Smooth muscle cell (in vitro differentiated cells): ENCODE measurements around the gene NSD2. TPM values are rescaled to one million over a fixed set of nuclear protein-coding genes. Genes with fewer than 3 reads are reported as not detected.

ENCODE experiments used
- DNase-seq: peaks from one replicate; lab custom pipeline; 2025; ENCODE audit not compliant: unreplicated experiment; lab: John Stamatoyannopoulos, UW
- H2AFZ ChIP-seq: fragments of 200-600 bp; sonication (generic); 2 replicates; pipeline ENCODE4 v1.6.0; 2016; ENCODE audit warnings: antibody characterized with exemption, low read depth, mild to moderate bottlenecking
- H3F3A ChIP-seq: fragments of 200-600 bp; sonication (generic); 2 replicates; pipeline ENCODE4 v1.6.0; 2017; ENCODE audit warnings: antibody characterized with exemption, low read depth
- H3K27ac ChIP-seq: fragments of 200-600 bp; sonication (generic); 2 replicates; pipeline ENCODE4 v1.5.1; 2016; ENCODE audit warnings: low read depth, mild to moderate bottlenecking
- H3K27me3 ChIP-seq: fragments of 200-600 bp; sonication (generic); 2 replicates; pipeline ENCODE4 v1.6.1; 2016; ENCODE audit warnings: low read depth, mild to moderate bottlenecking
- H3K36me3 ChIP-seq: fragments of 200-600 bp; sonication (generic); 2 replicates; pipeline ENCODE4 v1.5.1; 2016; ENCODE audit warnings: low read depth
- H3K4me1 ChIP-seq: fragments of 200-600 bp; sonication (generic); 2 replicates; pipeline ENCODE4 v1.5.1; 2016; ENCODE audit warnings: low read depth
- H3K4me2 ChIP-seq: fragments of 200-600 bp; sonication (generic); 2 replicates; pipeline ENCODE4 v1.6.0; 2016; ENCODE audit warnings: mild to moderate bottlenecking
- H3K4me3 ChIP-seq: fragments of 200-600 bp; sonication (generic); 2 replicates; pipeline ENCODE4 v1.5.1; 2016; ENCODE audit warnings: mild to moderate bottlenecking
- H3K79me2 ChIP-seq: fragments of 200-600 bp; sonication (generic); 2 replicates; pipeline ENCODE4 v1.6.0; 2016; ENCODE audit warnings: low read depth, mild to moderate bottlenecking
- H3K9ac ChIP-seq: fragments of 200-600 bp; sonication (generic); 2 replicates; pipeline ENCODE4 v1.6.0; 2016; ENCODE audit warnings: low read depth
- H3K9me3 ChIP-seq: fragments of 200-600 bp; sonication (generic); replicated peaks from 2 replicates; pipeline ENCODE4 v1.5.1; 2016; ENCODE audit warnings: low read depth
- H4K20me1 ChIP-seq: fragments of 200-600 bp; sonication (generic); 2 replicates; pipeline ENCODE4 v1.6.0; 2016; ENCODE audit warnings: low read depth
- CTCF ChIP-seq: fragments of 200-600 bp; sonication (generic); IDR thresholded peaks from 2 replicates; pipeline ENCODE4 v1.5.1; 2017; ENCODE audit warnings: borderline replicate concordance, mild to moderate bottlenecking, antibody characterized with exemption; ENCODE audit not compliant: insufficient read depth, poor library complexity, severe bottlenecking
- WGBS: methylation state at CpG from one replicate; pipeline ENCODE4 v1.1.7; 2016; ENCODE audit warnings: low lambda C conversion rate; 5-methylcytosine and 5-hydroxymethylcytosine counted together
- polyA plus RNA-seq: library from polyadenylated mRNA; unstranded; fragments of >200 nt; fragmentation: Nextera tagmentation; extraction: Ambion mirVana; gene quantifications from 2 replicates; pipeline ENCODE4 v1.2.1, GENCODE V29; 2016
- total RNA-seq: library from RNA; depleted of rRNA; stranded (reverse); fragments of >200 nt; gene quantifications from 2 replicates; pipeline ENCODE4 v1.2.3, GENCODE V29; 2014

Gene NSD2
- total and polyA plus RNA-seq, 2 experiments from 2014 or later, result 13.0 to 15.0 TPM

GRCh38 chr4:1948892-1949436 lies 77.8 kb downstream of the NSD2 start:
- no peak overlapping the region for H3K9ac ChIP-seq
- no peak overlapping the region for H3K4me2 ChIP-seq
- H3K79me2 ChIP-seq, result no peaks in the 10 kb centered on the region
- H3K36me3 ChIP-seq, result no peaks in the 10 kb centered on the region
- no peaks in the 10 kb centered on the region for H3F3A ChIP-seq
- H2AFZ ChIP-seq, result no peak overlapping the region
- no peaks in the 10 kb centered on the region for H3K27me3 ChIP-seq
- WGBS, result 90% methylated on average over 8 of the region's 8 CpGs
- no peak overlapping the region for H3K27ac ChIP-seq
- DNase-seq, result no peak
- no peak overlapping the region for H3K4me3 ChIP-seq
- no peaks in the 10 kb centered on the region for H3K4me1 ChIP-seq
- no peak for TF ChIP-seq CTCF
- H3K9me3 ChIP-seq, result no peaks in the 10 kb centered on the region
- no peaks in the 10 kb centered on the region for H4K20me1 ChIP-seq

DNA sequence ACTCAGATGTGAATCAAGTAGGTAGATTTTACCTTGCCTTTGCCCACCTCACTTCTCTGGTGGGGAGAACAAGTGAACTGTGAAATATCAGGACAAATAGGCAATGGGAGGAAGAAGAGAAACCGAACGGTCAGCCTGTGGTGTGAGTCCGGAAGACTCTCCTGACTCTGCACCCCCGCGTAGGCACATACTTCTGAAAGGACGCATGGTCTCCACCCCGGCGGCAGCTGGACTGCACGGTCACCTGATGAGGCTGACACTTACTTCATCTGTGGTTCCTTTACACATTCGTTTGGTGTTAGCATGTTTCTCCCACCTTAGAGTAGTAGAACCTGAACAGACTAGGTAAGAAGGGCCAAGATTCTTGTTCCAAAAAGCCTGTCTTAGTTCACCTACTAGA lies 79.2 kb downstream of the NSD2 start:
- Histone ChIP-seq H3K27ac (no peak overlapping the region), H3K27me3 (no peaks in the 10 kb centered on the region), H3K9me3 (no peaks in the 10 kb centered on the region), H3K36me3 (no peaks in the 10 kb centered on the region), H3K4me3 (no peak overlapping the region), H2AFZ (no peak overlapping the region), H3K79me2 (no peaks in the 10 kb centered on the region), H3K4me1 (no peaks in the 10 kb centered on the region), H3K4me2 (no peak overlapping the region), H3F3A (no peaks in the 10 kb centered on the region), H4K20me1 (no peaks in the 10 kb centered on the region), H3K9ac (no peak overlapping the region)
- 97% methylated on average over 10 of the region's 10 CpGs for WGBS
- no peak for DNase-seq
- no peak for TF ChIP-seq CTCF

GRCh38 chr4:1952058-1952700 lies 81.0 kb downstream of the NSD2 start:
- 98% methylated on average over 17 of the region's 20 CpGs for WGBS
- Histone ChIP-seq H2AFZ (no peak overlapping the region), H3K9ac (no peak overlapping the region), H3K4me2 (no peak overlapping the region), H3K36me3 (no peaks in the 10 kb centered on the region), H3K27me3 (no peaks in the 10 kb centered on the region), H4K20me1 (no peaks in the 10 kb centered on the region), H3K4me1 (no peaks in the 10 kb centered on the region), H3K4me3 (no peak overlapping the region), H3K27ac (no peak overlapping the region), H3F3A (no peaks in the 10 kb centered on the region), H3K79me2 (no peaks in the 10 kb centered on the region), H3K9me3 (no peaks in the 10 kb centered on the region)
- no peak for TF ChIP-seq CTCF
- no peak for DNase-seq

DNA sequence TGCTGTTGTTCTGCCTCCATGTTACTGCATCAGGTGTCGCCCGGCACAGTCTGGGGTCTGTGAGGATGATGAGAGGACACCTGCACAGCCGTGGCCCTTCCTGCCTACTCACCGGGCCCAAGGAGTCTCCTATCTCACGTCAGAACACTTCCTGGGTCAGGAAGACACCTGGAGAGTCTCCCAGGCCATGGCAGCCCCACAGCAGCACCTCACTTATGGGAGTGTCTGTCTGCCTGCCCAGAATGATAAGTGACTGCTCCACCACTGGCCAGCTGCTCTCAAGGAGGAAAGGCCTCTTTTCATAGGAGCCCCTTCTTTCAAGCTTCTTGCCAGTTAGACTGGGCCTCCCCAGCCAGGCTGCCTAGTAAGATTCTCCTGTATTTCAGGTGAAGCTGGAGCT lies 81.5 kb downstream of the NSD2 start:
- WGBS, result 99% methylated on average over 5 of the region's 5 CpGs
- no peaks in the 10 kb centered on the region for H3K36me3 ChIP-seq

More for the DNA sequence above, 81.5 kb downstream of the NSD2 start:
- Histone ChIP-seq H2AFZ (no peak overlapping the region), H3F3A (no peaks in the 10 kb centered on the region), H3K4me1 (no peaks in the 10 kb centered on the region), H3K79me2 (no peaks in the 10 kb centered on the region), H3K27me3 (no peaks in the 10 kb centered on the region), H3K27ac (no peak overlapping the region), H3K9ac (no peak overlapping the region), H3K4me3 (no peak overlapping the region), H3K9me3 (no peaks in the 10 kb centered on the region), H3K4me2 (no peak overlapping the region), H4K20me1 (no peaks in the 10 kb centered on the region)
- no peak for TF ChIP-seq CTCF
- no peak for DNase-seq
